Stimulated activated CD8-positive, alpha-beta memory T cell treated with anti-CD3 and anti-CD28 coated beads, Interleukin-4, amount 100 ng/mL, for 24 hours (primary cell): ENCODE results near the gene PPP1R12A.

Experiments
- DNase-seq: peaks from one replicate; pipeline ENCODE4 v3.0.0-alpha.2; 2020; ENCODE audit warnings: low read depth

The PPP1R12A gene

DNA sequence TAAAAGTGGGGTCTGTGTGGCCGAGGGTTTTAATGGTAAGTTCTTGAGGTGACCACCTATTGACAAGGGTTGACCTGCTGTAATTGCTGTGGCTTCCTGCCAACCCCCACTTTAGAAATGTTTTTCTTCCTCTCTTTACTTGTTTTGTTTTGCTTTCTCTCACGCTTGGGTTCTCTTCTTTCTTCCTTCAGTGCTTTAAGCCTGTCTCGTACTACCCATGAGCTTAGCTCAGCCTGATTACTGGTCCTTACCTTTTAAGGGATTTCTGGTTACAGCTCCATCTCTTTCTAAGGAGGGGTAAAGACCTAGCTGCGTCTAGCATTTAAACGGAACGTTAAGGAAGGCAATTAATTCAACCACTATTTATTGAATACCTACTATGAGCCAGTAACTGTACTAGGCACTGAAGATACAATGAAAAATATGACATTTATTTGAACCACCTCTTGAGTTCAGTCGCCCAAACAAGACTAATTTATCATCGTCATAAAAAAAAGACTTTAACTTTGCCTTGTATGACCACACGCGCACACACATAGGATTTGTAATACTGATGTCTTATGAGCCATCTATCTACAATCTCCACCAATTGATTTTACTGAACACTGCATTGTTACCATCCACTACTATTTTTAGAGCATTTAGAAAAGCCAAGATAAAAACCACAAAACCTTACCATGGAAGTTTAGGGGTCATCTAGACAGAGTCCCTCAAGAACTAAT, 888 bp upstream of the PPP1R12A start:
- DNase-seq = no peak

GRCh38 chr12:79934281-79935020, 446 bp downstream of the PPP1R12A start:
- peak; percentile 19 for DNase-seq

GRCh38 chr12:79933532-79934264, 1.2 kb downstream of the PPP1R12A start:
- no peak for DNase-seq

DNA sequence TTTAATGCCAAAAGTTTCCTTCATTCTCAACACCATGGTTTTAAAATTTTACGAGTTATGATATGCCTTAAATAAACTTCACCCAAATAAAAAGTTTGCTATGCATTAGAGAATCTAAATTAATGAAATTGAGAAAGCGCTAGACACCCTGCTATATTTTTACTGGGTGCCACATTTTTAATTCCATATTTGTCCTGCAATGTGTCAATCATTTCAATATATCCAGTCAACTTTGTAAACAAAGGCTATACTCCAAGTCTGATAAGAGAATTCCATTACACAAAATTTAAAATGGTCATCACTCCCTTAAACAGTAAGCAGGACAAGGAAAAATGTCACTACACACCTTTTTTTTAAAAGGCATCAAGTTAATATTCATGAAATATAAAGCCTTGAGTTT, 1.9 kb downstream of the PPP1R12A start:
- no peak for DNase-seq

DNA sequence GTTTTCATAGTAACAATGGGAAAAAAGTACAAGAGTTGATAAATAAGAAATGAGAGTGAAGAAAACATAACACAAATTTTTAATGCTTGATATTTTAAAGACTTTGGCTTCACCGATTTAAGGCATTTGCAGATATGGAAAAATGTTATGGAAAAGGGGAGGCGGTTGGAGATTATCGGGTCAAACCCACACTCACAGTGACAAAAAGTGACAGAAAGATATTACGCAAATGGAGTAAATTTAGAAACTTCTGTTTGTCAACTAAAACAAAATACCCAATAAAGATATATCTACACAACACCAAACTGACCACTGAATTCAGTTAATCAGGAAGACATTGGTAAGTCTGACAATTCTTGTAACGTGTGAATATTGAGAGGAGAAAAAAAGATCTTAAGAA, 2.5 kb downstream of the PPP1R12A start:
- DNase-seq = no peak

GRCh38 chr12:79929065-79929464, 5.8 kb downstream of the PPP1R12A start:
- DNase-seq = no peak

DNA sequence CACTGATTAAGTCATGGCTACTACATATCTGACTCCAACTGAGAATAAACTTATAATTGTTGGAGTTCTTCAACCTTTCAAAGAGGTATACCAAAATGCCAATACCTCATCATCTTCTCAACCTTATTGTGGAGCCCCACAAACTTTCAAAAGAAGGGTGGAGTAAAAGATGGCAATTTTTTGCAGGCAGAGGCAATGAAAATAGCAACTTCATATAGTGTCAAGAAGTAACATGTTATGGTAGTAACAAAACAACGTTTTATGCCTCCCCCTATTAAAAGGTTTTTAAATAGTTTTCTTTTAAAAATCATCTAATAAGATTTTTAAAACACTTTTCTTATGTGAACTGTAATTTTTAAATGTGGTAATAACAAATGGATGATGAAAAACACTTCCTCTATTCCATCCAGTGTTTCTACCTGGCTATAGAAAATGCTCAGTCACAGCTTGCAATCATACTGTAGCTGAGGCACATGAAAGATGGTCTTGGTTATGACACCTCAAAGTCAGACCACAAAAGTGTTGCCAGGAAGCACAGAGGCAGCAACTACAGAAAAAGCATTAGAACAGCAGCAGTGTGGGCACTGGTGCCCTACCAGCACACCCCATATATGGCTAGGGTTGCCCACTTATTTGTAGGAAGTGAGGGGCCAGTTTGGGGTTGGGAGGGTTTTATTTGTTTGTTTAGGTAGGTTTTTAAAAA, 7.0 kb downstream of the PPP1R12A start:
- peak; percentile 21 for DNase-seq

GRCh38 chr12:79926951-79927350, 7.9 kb downstream of the PPP1R12A start:
- no peak for DNase-seq

GRCh38 chr12:79925492-79925891, 9.4 kb downstream of the PPP1R12A start:
- no peak for DNase-seq

DNA sequence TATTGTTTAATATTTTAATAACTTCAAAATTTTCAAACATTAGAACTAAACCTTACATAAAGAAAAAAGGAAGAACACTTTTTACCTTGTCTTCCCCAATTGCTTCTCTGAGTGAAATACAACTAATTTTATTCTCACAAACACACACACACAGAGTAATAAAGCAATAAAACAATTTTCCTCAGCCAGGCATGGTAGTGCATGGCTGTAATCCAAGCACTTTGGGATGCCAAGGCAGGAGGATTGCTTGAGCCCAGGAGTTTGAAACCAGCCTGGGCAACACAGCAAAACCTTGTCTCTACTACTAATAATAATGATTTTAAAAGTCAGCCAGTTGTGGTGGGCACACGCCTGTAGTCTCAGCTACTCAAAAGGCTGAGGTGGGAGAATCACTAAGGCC, 13.1 kb downstream of the PPP1R12A start:
- DNase-seq = no peak

GRCh38 chr12:79920421-79921238, 14.3 kb downstream of the PPP1R12A start:
- DNase-seq = no peak

- no peak for DNase-seq
Observed at GRCh38 chr12:79919762-79920161, 15.1 kb downstream of the PPP1R12A start.

DNA sequence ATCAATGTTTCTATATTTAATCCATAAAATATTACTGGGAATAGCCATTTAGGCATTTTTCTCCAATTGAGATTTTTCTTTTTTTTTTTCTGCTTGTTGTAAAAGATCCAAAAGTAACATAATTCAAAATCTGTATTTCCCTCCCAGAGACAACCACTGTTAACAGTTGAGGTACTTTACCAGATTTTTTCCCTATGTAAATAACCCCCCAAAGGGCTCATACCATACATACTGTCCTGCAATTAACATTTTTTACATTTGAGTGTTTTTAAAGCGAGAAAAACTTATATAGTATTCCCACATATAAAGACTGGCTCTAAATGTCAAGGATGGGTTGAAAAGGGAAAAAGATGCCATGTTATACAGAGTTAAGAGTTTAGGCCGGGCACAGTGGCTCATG, 18.1 kb downstream of the PPP1R12A start:
- no peak for DNase-seq

DNA sequence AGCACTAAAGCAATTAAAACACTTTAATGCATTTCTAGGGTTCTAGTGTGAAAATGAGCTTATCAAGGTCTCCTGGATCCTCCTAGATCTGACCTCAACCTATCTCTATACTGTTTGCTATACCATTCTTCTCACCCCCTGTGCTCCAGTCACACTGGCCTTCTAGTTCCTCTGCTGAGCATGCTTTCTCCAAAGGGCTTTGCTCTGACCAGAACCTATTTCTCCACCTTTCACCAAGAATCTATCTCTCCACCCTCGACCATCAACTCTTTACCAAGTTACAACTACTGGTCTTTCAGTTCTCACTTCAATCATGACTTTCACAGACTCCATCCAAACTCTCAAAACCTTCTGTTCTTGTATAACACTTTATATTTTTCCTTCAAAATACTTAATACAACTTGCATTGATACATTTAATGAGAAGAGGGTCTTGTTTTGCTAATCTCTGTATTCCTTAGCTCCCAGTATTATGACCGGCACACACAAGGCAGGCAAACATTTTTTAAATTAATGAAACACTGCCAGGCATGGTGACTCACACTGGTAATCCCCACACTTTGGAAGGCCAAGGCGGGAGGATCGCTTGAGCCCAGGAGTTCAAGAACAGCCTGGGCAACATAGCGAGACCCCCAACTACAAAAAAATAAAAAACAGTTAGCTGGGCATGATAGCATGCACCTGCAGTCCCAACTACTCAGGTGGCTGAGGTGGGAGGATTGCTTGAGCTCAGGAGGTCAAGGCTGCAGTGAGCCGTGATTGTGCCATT, 22.8 kb downstream of the PPP1R12A start:
- DNase-seq = no peak

DNA sequence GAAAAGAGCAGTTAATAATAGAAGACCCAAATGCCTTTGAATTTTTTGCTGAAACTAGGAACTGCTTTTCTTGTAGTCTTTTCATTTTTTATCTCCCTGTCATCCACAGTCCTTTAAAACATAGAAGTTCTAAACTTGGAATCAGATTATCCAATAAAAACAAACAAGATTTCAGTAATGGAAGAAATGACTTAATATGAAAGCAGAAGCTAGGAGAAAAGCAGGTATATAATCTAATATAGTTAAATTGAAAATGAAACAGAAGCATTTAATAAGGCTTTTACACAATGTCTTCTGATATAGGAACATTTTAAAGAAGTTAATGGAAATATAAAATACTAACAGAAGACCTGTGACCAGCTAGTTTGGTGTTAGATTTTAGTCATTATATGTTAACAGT, 26.5 kb downstream of the PPP1R12A start:
- no peak for DNase-seq

GRCh38 chr12:79901506-79901905, 33.4 kb downstream of the PPP1R12A start:
- DNase-seq = no peak

GRCh38 chr12:79900951-79901350, 33.9 kb downstream of the PPP1R12A start:
- DNase-seq = no peak

DNA sequence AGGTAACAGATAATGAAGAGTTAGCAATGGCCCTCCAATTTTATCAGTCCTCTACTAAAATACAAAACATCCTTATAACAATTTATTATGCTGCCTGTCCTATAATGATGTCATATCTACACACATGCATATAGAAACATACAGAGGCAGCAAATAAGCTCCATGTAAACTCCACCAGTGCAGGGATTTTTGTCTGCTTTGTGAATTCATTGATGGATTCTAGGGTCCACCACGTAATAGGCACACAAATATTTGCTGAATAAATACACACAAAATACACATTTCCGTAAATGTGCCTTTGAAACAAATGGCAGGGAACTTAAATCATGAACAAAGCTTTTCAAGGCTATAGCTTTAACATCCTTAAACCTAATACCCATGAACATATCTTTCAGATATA, 34.7 kb downstream of the PPP1R12A start:
- no peak for DNase-seq

DNA sequence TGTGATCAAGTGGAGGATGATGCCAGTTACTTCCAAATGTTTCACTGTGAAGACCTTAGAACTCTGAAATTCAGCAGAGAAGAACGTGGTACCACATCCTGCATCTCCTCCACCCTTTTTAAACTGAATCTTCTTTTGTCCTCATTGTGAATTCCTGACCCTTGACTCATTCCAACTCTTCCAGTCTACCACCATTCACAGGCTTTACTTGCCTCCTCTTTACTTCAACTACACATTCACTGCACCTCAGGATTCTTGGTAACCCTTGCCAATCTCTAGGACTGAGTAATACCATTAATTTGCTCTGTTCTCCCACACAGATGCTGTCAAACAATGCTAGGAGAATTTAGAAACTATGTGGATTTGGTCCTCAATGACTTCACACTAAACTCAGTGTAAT, 37.3 kb downstream of the PPP1R12A start:
- no peak for DNase-seq

GRCh38 chr12:79895804-79896203, 39.1 kb downstream of the PPP1R12A start:
- DNase-seq = no peak

GRCh38 chr12:79895071-79895470, 39.8 kb downstream of the PPP1R12A start:
- DNase-seq = no peak
